ENCODE measurements around the gene ADGRG7. TPM values are rescaled to one million over a fixed set of nuclear protein-coding genes. Genes with fewer than 3 reads are reported as not detected.
"Not testable (repeated sequence)": the region's sequence is repeated elsewhere in the genome, so short reads cannot be mapped to it uniquely, and the experiment has no call there.

ADGRG7 gene
- total RNA-seq = not detected in 2 replicates

DNA sequence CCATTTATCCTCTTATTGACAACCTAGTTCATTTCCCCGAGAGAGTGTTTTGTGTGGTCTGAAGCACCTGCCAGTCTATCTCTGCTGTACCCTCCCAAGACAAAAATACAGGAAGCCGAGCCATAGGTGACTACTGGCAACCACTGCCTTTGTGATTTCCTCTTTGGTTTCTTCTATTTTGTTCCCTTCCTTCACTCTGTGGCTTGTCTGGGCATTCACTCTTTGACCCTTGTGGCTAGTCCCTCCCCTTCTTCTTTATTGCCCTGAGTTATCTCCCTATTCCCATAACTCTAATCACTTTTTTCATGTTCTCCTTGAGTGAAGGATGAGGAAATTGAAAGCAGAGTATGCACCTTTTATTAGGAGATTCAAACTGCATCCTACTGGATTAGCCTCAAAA is at the start of gene ADGRG7:
TSS of gene ADGRG7 (plus strand) at position 297 of the 400 bp plus-strand sequence. CDS start 256 bp downstream, outside the sequence.
- no peak for DNase-seq (ENCODE audit: low read depth, low spot score)

DNA sequence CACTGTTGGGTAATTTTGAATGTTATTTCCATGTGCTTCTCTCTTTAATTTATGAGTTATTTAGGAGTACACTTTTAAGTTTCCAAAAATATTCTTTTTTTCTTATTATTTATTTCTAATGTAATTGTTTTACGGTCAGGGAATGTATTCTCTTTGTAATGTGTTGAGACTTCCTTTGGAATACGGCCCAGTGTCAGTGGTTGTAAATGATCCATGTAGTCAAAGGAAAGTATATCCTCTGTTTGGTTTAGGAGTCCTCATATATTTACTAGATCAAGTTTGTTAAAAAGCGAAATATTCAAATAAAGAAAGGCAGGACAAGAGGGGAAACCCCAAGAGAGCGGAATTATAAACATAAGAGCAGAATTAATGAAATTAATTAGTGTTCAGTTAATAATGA is 49.0 kb upstream of the ADGRG7 start:
- DNase-seq (ENCODE audit: low read depth, low spot score) = no peak

GRCh38 chr3:100561459-100562158 is 47.8 kb upstream of the ADGRG7 start:
- no peak for DNase-seq (ENCODE audit: low read depth, low spot score)

DNA sequence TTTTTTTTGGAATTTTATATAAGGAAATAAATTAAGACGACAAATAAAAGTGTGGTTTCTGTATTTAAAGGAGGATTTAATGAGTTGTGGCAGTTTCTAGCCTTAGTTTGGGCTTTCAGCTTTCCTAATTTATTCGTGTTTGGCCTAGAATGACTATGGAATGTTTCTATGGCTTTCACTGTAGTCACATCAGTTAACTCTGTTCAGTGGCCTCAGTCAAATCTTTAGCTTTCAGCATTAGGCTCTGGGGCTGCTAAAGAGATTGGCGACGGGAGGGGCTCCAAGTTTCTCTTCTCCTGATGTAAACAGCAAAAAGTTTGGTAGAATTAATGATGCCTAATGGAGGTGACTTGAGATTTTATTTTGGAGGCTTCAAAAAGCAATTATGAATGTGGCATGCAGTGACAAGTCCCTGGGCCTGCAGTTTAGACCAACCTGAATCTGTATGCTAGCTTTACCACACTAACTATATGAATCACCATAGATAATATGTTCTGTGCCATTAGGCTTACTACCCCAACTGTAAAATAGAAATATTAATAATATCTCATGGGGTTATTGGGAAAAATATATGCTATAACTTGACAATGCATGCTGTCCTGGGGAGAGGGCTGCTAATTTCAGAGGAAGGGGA is 47.1 kb upstream of the ADGRG7 start:
- DNase-seq (ENCODE audit: low read depth, low spot score) = no peak

GRCh38 chr3:100563228-100563627 is 46.2 kb upstream of the ADGRG7 start:
- DNase-seq (ENCODE audit: low read depth, low spot score) = no peak

DNA sequence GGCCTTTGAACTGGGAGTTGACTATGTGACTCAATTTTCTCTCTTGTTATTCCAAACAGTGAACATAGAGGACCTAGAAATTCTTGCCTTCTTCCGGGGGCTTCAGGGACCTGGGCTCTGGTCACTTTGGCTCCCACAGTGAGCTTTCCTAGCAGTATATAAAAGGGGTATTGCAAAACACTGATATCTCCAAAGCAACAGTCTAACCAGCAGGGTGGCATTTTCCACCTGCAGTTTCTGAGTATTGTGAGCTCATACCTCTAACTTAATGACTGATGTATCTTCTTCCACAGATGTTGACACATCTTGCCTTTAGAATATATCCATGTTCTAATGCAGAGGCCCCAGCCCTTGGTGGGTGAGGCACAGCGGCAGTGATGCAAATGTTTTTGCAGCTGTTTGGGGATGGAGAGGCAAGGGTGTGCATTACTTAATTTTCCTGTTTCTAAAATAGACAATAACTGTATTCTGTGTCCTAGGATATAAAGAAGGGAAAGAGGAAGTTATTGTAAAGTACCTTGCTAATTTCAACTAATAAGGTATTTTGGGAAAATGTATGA is 45.7 kb upstream of the ADGRG7 start:
- DNase-seq (ENCODE audit: low read depth, low spot score) = no peak

GRCh38 chr3:100570811-100571210 is 38.6 kb upstream of the ADGRG7 start:
- DNase-seq (ENCODE audit: low read depth, low spot score) = no peak

DNA sequence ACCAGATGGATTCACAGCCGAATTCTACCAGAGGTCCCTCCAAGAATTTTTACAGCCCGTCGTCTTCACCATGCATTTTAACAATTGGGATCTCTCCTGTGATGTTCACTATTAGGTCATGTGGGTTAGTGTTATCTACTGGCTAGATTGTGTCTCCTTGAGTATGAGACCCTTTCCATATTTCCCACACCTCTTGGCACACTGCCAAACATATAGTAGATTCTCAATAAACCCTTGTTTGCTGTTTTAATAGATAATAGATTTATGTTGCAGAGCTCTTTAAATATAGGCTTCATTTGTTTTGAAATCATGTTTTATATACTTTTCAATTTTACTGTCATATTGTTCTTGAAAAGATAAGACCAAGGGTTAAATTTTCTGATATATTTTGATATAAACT is 34.9 kb upstream of the ADGRG7 start:
- no peak for DNase-seq (ENCODE audit: low read depth, low spot score)

DNA sequence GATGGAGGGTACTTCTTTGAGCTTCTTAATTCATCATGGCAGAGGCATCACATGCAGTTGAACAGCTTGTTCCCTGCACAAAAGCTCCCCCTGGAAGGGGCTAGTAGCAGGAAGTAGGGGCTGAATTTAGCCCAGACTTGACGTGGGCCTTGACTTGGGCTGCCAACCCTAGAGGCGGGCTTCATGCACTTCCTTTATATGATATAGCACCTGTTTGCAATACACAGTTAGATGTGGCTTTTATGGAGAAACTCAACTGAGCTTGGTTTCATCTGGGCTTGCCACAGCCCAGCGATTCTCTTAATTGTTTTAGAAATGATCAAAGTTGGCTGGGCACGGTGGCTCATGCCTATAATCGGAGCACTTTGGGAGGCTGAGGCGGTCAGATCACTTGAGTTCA is 33.7 kb upstream of the ADGRG7 start:
- no peak for DNase-seq (ENCODE audit: low read depth, low spot score)

DNA sequence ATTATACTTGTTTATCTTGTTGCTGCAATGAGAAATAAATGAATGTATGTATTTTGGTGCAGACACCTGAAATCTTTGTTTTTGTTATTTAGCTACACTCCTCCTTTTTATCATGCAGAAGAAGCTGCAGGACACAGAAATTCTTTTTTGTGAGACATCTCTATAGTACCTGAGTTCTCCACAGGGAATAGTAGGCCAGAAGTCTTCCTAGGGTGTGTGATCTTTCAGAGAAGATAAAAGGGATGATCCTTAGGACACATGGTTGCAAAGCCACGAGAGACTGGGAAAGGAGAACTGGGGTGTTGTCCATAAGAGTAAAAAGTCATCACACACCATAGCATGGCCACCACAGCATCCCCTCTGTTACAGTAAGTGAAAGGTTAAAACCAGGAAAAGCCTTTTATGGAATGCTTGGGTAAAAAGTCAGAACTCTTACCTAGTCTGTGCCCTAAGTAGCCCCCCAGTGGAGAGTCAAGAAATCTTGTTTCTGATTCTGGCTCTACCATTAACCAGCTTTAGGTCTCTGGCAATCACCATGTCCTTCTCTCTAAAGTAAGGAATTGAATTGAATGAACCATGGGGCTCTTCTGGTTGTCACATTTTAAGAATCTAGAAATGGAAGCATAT is 31.9 kb upstream of the ADGRG7 start:
- no peak for DNase-seq (ENCODE audit: low read depth, low spot score)

DNA sequence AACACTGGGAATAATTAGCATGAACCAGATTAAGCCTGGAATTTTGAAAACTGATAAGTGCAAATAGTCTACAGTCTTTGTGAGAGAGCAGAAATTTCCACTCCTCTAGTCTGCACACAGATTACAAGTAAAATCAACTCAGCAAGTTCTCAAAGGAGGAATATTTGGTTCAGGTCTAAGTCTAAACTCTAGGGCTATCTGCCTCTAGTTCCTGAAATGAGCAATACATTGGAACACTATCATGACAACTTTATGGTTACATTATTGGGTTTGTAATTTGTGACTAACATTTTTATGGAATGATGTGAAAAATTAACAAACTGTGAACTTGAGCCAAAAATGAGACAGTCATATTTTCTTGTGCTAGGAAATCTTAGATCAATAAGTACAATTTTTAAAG is 30.8 kb upstream of the ADGRG7 start:
- DNase-seq (ENCODE audit: low read depth, low spot score) = no peak

GRCh38 chr3:100580147-100580546 is 29.3 kb upstream of the ADGRG7 start:
- DNase-seq (ENCODE audit: low read depth, low spot score) = no peak

DNA sequence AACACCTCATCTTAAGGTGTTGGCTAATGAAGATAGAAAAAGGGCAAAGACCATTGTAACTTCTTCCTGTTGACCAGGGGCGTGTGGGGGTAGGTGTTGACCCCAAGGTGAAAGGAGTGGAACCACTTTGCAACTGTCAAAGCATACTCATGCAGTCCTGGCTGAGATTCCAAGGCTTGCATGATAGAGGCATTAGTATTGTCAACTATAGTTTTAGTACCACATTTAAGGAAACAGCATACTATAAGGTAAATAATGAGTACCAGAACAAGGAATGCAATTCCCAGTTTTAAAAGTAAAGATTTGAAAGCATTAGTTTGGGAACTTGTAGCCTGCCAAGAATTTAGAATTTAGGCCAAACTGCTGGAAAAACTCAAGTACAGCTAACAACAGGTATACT is 27.8 kb upstream of the ADGRG7 start:
- no peak for DNase-seq (ENCODE audit: low read depth, low spot score)

DNA sequence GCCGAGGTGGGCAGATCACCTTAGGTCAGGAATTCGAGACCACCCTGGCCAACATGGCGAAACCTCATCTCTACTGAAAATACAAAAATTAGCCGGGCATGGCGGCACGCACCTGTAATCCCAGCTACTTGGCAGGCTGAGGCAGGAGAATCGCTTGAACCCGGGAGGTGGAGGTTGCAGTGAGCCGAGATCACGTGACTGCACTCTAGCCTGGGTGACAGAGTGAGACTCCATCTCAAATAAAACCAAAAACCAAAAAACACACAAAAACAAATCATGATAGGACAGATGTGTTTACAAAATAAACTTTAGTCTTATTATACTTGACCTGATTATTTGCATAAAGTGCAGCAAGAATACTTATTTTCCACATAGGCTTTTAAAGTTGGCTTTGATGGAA is 27.2 kb upstream of the ADGRG7 start:
- DNase-seq (ENCODE audit: low read depth, low spot score) = not testable (repeated sequence)

DNA sequence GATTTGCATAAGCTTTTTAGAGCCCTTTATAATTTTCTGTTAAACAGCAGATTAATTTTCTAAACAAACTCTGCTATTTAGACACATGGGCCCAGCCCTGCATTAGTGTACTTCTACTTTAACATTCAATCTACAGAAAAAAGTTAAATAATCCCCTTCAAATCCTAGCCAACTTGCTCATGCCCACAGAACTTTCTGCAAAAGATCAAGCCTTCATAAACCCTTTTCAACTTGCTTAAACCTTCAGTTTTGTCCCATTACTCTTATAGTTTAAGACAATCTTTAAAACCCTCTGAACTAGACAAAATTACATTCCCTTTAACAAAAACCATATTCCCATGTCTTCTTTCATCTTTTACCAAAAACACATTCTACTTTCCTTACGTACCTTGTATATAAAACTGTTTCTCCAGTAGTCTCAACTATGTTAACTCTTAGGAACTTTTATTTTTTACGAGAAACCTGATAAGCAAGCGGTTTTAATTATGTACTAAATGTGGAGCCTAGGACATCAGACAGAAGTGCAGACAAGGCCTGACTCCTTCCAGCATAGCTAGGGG is 25.2 kb upstream of the ADGRG7 start:
- DNase-seq (ENCODE audit: low read depth, low spot score) = no peak

DNA sequence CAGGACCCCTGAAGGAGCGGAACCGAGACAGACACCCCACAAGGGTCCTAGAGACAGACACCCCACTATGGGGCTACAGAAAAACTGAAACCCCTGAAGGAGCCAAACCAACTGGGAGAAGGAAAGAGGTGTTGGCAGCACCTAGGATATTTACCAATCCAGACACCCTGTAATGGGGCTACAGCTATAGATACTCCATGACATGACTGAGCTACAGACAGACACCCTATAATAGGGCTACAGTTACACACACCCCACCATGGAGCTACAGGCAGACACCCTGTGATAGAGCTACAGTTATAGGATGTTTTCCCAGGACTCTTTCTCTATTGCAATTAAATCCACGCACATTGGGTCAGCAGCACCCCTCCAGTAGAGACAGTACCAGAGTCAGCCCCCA is 22.6 kb upstream of the ADGRG7 start:
- no peak for DNase-seq (ENCODE audit: low read depth, low spot score)

- no peak for DNase-seq (ENCODE audit: low read depth, low spot score)
These were observed 21.1 kb upstream of the ADGRG7 start for GRCh38 chr3:100588251-100588650.

DNA sequence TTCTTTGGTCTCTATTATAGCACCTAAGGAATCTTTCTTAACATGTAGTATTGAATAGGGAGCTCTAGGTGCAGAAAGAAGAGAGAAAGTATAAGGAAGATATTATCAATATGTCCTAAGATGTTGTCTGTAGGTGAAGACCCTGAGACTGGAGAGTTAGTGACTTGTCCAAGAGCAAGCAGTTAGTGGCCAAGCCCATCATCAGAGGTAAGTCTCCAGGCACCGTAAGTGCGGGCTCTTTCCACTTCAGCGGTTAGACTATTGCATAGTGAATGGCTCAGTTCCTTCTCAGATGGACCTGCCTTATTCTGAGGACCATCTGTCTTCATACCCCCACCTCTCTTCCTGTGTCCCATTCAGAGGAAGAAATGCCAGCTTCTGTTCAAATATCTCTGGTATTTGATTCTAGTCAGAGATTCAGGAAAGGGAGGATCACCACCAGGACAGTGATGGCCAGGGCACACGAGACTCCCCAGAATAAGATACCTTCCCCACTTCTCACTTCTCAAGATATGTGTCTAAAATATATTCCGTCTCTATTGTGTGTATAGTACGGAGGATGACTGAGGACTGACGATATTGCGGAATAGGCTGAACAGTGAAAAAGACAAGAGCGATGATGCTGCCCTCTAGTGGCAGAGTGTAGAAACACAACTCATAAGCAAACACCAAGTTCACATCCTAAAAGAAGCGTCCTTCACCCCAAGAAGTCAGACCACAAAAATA is 19.1 kb upstream of the ADGRG7 start:
- DNase-seq (ENCODE audit: low read depth, low spot score) = peak; percentile 40

- no peak for DNase-seq (ENCODE audit: low read depth, low spot score)
These were observed 18.6 kb upstream of the ADGRG7 start for GRCh38 chr3:100590840-100591147.

- DNase-seq (ENCODE audit: low read depth, low spot score) = no peak
These were observed 18.0 kb upstream of the ADGRG7 start for GRCh38 chr3:100591411-100591810.

GRCh38 chr3:100600181-100601042 is 9.0 kb upstream of the ADGRG7 start:
- no peak for DNase-seq (ENCODE audit: low read depth, low spot score)
